ENCODE measurements around the gene TTC3.

Gene TTC3

GRCh38 chr21:37195610-37196009, 122.6 kb downstream of the TTC3 start:
- Histone ChIP-seq H3K4me2 (ENCODE audit: insufficient read depth, low read length) (no peak overlapping the region), H3K27me3 (ENCODE audit: insufficient read depth, low read length, poor library complexity) (no peaks in the 10 kb centered on the region), H3K27ac (ENCODE audit: low read length) (no peak overlapping the region), H2AFZ (ENCODE audit: low read depth, low read length) (no peak overlapping the region), H3K36me3 (ENCODE audit: insufficient read depth, low read length) (peaks cover 89% of the 10 kb centered on the region), H4K20me1 (ENCODE audit: insufficient read depth, low read length) (no peaks in the 10 kb centered on the region), H3K9me3 (ENCODE audit: insufficient read depth, low read length, severe bottlenecking) (no peaks in the 10 kb centered on the region), H3K9ac (ENCODE audit: low read depth, low read length) (no peak overlapping the region), H3K4me3 (ENCODE audit: low read depth in 1 of 2, low read length in 2 of 2) (no peak overlapping the region), H3K4me1 (ENCODE audit: insufficient read depth, low read length) (no peaks in the 10 kb centered on the region), H3K79me2 (ENCODE audit: insufficient read depth, low read length) (no peaks in the 10 kb centered on the region)
- TF ChIP-seq CTCF (IDR thresholded peaks at IDR 0.05; ENCODE audit: borderline replicate concordance, extremely low read depth, low read length, poor library complexity, severe bottlenecking): no peak
- TF ChIP-seq EZH2 (IDR thresholded peaks at IDR 0.05; ENCODE audit: borderline replicate concordance, low read depth, low read length, severe bottlenecking): no peak
- ATAC-seq (ENCODE audit: insufficient read depth, low read depth) (no peak), DNase-seq (no peak)

GRCh38 chr21:37196847-37197246, 123.8 kb downstream of the TTC3 start:
- Histone ChIP-seq H3K4me2 (ENCODE audit: insufficient read depth, low read length) (no peak overlapping the region), H3K9ac (ENCODE audit: low read depth, low read length) (no peak overlapping the region), H3K27ac (ENCODE audit: low read length) (no peak overlapping the region), H2AFZ (ENCODE audit: low read depth, low read length) (no peak overlapping the region), H4K20me1 (ENCODE audit: insufficient read depth, low read length) (no peaks in the 10 kb centered on the region), H3K36me3 (ENCODE audit: insufficient read depth, low read length) (peaks cover 92% of the 10 kb centered on the region), H3K9me3 (ENCODE audit: insufficient read depth, low read length, severe bottlenecking) (no peaks in the 10 kb centered on the region), H3K79me2 (ENCODE audit: insufficient read depth, low read length) (no peaks in the 10 kb centered on the region), H3K4me3 (ENCODE audit: low read depth in 1 of 2, low read length in 2 of 2) (no peak overlapping the region), H3K27me3 (ENCODE audit: insufficient read depth, low read length, poor library complexity) (no peaks in the 10 kb centered on the region), H3K4me1 (ENCODE audit: insufficient read depth, low read length) (no peaks in the 10 kb centered on the region)
- DNase-seq (no peak), ATAC-seq (ENCODE audit: insufficient read depth, low read depth) (no peak)
- TF ChIP-seq EZH2 (IDR thresholded peaks at IDR 0.05; ENCODE audit: borderline replicate concordance, low read depth, low read length, severe bottlenecking): no peak
- TF ChIP-seq CTCF (IDR thresholded peaks at IDR 0.05; ENCODE audit: borderline replicate concordance, extremely low read depth, low read length, poor library complexity, severe bottlenecking): no peak

GRCh38 chr21:37197746-37198145, 124.7 kb downstream of the TTC3 start:
- no peaks in the 10 kb centered on the region for H3K79me2 ChIP-seq (ENCODE audit: insufficient read depth, low read length)
- no peaks in the 10 kb centered on the region for H4K20me1 ChIP-seq (ENCODE audit: insufficient read depth, low read length)
- H3K9ac ChIP-seq (ENCODE audit: low read depth, low read length): no peak overlapping the region
- H2AFZ ChIP-seq (ENCODE audit: low read depth, low read length): no peak overlapping the region
- ATAC-seq (ENCODE audit: insufficient read depth, low read depth) (no peak), DNase-seq (no peak)
- no peak overlapping the region for H3K27ac ChIP-seq (ENCODE audit: low read length)
- H3K36me3 ChIP-seq (ENCODE audit: insufficient read depth, low read length): peaks cover 91% of the 10 kb centered on the region
- TF ChIP-seq EZH2 (IDR thresholded peaks at IDR 0.05; ENCODE audit: borderline replicate concordance, low read depth, low read length, severe bottlenecking) (no peak), CTCF (IDR thresholded peaks at IDR 0.05; ENCODE audit: borderline replicate concordance, extremely low read depth, low read length, poor library complexity, severe bottlenecking) (no peak)
- no peaks in the 10 kb centered on the region for H3K9me3 ChIP-seq (ENCODE audit: insufficient read depth, low read length, severe bottlenecking)
- H3K4me2 ChIP-seq (ENCODE audit: insufficient read depth, low read length): no peak overlapping the region
- H3K4me1 ChIP-seq (ENCODE audit: insufficient read depth, low read length): no peaks in the 10 kb centered on the region
- no peaks in the 10 kb centered on the region for H3K27me3 ChIP-seq (ENCODE audit: insufficient read depth, low read length, poor library complexity)
- no peak overlapping the region for H3K4me3 ChIP-seq (ENCODE audit: low read depth in 1 of 2, low read length in 2 of 2)

Measured in DND-41 (cell line).